RCC 7860 (cell line): ENCODE data around the gene P2RX2.
A peak's percentile ranks its signal among the peaks of the same experiment; 100 is the strongest.

Experiments used
- DNase-seq: peaks from one replicate; pipeline ENCODE4 v3.0.0-alpha.2; 2015; ENCODE audit warnings: low spot score
- FAIRE-seq: peaks from 2 replicates; lab custom pipeline; 2012; peaks lifted over from hg19 to GRCh38; lab: Jason Lieb, UNC

P2RX2 gene

DNA sequence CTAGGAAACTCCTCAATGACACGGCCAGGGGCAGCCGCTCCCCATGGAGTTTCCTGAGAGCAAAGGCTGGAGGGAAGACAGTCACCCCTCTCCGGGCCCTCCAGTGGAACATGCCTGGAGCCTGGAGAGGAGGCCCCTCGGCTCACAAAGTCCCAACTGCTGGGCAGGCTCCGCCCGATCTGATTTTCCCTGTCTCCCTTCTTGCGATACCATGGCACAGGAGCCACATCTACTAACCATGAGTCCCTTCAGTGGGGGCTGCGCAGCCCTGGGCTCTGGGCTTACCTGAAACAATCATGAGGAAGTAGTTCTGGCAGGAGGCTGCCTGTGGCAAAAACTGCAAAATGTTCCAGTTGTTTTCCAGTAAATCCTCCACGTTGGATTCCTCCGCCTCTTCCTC is 15.3 kb downstream of the P2RX2 start:
- FAIRE-seq (no peak), DNase-seq (no peak)

DNA sequence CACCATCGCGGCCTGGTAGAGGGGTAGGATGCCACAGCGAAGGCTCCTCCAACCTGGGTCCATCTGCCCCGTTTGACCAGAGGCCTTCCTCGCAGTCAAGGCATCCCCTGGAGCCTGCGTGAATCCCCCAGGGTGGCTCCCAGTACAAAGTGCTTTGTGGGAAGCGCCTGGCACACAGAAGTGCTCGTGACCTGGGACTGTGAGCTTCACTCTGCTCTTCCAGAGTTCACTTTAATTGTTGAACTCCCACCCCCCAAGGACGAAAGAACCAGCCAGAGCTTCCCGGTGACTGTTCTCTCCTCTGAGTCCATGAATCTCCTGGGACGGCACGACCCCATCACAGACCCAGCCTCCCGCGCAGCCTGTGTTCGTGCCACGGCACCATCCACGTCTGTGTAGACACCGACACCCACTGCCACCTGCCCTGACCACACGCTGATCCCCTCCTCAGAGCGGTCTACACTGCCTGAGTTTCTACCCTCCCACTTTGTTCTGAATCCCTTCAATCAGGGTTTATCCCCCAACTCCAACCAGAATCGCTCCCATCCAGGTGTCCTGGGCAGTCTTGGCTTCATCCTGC is 15.9 kb downstream of the P2RX2 start:
- FAIRE-seq, result no peak
- DNase-seq, result no peak

DNA sequence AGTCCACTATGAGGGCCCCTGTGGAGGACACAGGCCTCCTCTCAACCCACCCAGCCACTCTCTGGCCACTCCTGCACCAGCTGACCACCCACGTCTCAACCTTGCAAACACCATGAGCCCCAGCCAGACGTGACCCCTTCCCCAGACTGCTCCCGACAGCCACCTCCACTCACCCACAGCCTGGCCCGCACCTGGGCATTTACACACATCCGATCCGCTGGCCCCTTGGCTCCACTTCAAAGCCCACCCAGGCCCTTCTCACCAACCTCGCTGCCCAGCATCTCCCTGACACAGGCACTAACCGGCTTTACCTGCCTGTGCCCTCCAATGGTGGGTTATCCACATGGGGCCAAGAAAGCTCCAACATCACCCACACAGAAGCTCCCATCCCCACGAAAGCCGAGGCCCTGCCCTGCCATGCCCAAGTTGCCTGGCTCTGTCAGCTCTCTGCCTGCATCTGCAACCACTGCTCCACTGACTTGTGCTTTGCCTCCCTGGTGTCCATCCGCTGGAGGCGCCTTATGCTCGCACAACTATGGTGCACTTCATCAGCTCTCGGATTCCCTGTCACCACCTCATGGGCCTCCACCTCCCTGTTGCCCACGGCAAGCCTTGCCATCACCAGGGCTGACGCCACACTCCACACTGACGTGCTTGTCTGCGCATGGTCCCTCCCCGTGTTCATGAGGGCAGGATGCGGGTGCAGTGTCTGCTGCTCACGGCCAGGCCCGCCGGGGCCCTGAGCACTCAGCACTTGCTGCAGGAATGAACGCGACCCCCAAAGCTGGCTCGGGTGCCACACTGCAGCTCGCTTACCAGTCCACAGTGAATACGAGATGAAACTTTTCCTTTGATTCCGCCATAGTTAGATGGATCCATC is 16.7 kb downstream of the P2RX2 start:
- FAIRE-seq, result no peak
- DNase-seq, result no peak

DNA sequence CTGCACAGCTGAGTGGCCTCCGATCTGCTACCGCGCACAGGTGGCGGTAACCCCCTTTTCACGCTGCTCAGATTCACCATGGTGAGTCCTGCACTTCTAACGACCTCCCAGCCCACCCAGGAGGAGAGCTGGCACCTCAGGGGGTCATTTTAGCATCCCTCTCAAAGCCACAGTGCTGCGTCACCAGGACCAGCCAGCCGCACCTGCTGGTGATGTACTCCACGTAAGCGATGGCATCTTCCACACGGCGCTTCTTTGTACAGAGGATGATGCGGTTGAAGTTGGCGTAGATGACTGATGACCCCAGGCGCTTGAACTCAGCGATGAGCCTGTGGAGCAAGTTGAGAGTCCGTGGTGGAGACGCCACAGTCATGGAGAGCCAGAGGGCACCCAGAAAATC is 19.2 kb downstream of the P2RX2 start:
- FAIRE-seq (no peak), DNase-seq (no peak)

DNA sequence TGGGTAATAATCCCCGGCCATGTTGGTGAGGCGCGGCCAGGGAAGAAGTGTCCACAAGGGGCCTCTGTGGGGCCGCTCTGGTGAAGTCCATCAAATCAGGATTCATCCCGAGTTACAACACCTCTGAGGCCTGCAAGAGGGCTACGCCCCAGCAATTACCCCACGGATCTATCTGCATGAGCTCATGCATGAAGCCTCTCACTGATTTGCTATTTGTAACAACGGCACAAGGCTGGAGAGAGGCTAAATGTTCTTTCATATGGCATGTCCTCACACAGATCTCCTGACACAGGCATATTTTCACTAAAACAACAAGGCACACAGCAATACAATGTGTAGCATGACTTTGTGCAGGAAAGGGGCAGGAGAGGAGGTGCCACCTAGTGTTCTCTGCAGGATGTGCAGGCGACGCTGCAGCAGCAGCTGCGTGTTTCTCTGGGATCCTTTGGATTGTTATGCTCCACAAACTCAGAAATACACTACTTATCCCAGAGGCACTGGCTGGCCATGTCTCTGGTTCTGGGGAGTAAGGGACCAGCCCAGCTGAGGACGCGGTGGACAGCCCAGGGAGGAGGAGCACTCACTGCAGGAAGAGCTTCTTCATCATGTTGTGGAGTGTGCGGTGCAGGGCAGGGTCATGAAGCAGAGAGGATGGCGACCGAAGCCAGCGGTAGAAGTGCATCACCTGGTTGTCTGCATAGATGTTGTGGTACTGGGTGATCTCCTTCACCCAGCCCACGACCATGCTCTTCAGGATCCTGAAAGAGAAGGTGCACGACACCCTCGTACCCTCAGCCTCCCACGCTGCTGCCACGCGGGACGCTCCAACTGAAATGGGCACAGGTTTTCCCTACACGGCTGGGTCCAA is 20.2 kb downstream of the P2RX2 start:
- DNase-seq (peak; percentile 7), FAIRE-seq (no peak)

DNA sequence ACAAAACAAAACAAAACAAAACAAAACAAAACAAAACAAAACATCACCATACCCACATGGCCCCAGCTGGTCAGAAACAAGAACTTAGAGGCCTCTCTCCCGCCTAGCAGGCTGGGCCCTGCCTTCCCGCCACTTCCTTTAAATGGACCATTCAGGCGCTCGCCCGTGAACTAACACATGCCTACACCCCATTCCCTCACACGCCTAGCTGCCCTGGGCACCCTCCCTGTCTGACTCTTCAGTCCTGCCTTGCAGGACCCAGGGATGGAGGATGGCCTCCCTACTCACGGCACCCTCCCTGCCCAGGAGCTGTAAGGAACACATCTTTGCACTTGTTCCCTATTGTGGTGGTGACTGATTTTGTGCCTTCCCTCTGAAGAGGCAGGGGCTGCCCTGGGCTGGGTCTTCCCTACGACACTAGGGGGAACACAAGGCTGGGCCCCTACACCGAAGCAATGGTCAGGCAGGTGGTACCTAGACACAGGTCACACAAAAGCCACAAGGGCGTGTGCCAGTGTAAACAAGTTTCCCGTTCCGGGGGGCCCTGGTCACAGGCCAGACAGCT is 21.5 kb downstream of the P2RX2 start:
- FAIRE-seq, result no peak

DNA sequence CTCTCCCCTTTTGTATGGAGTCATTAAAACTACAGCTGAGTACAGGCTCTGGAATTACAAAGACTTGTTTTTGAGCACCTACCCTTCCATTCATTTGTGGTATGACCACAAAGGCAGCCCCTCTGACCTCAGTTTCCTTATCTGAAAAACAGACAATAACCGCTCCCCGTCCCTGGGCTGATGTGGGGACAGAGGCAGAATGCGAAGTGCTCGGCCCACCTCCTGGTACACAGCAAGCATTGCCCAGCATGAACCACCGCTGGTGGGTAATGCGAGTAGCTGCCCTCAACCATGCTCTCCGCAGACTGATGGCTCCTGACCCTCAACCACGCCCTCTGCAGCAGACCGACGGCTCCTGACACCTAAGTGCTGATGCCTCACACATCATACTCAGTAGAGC is 22.4 kb downstream of the P2RX2 start:
- no peak for FAIRE-seq
- DNase-seq, result no peak

More for the DNA sequence above, 21.5 kb downstream of the P2RX2 start:
- no peak for DNase-seq

DNA sequence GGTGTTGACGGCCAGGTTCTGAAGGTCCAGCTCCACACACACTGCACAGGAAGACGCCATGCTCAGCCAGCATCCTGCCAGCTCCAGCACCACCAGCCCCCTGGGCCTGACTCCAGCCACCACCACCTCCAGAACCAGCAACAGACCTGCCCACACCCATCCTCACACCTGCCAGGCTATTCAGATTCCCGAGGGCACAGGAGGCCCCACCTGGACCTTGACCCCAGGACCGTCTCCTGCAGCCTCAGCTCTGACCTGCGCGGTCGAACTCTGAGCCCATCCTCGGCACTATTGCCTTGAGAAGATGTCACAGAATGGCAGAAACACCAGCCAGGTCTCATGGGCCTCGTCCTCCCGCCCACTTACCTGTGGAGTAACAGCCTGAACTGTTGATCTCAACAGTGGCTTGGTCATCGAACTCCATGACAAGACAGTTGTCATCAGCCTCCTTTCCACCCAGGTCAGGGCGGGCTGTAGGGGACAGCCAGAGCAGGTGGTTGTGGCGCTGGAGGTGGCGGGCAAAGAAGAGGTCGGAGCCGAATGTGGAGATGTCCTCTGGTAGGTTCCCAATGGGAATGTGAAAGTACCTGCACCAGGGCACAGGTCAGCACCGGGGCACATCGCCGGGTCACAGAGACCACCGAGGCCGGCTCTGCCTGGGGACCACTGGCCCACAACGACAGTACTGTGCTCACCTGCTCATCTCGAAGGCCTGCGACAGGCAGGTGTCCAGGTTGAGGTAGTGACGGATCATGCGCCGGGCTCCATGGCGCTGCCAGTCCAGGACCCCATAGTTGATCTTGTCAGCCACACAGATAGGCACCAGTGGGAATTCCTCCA is 23.5 kb downstream of the P2RX2 start:
- FAIRE-seq, result no peak
- no peak for DNase-seq

DNA sequence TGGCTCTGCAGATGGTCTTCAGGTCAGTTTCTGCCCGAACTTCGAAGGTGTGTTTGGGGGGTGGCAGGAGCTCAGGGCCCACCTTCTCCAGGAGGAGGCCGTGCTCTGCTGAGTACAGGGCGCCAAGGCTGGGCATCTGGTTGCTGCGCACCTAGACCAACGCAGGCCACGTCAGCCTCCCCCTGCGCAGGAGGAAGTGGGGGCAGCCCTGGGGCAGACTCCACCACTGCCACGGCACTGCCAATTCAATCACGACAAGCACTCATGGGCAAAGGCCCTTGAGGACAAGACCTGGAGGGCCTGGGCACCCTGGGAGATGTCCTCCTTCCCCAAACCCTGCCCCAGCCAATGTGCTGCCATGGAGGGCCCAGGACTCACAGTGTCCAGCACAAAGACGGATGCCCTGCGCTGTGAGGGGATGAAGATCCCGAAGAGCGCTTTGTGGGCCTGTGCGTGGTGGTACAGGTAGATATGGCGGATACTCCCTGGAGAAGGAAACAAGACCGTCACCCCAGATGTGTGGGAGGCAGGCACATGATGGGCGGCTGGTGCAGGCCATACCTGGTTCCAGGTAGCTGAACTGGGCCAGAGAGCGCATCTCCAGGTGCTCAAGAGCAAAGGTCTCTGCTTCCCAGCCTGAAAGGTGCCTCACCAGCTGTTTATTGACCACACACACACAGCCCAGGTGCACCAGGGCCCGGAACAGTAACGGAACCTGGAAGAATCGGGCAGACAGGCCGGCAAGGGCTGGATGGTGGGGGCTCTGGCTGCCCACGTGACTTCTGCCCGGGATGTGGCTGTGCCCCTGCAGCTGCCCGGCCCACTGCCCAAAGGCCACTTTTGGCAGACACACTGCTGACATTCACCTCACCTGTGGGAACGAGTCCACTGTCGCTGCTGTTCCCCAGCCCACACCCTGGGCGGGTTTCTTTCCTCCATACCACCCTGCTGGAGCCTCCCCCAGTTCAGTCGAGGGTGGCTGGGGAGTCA is 24.6 kb downstream of the P2RX2 start:
- DNase-seq, result no peak
- no peak for FAIRE-seq

DNA sequence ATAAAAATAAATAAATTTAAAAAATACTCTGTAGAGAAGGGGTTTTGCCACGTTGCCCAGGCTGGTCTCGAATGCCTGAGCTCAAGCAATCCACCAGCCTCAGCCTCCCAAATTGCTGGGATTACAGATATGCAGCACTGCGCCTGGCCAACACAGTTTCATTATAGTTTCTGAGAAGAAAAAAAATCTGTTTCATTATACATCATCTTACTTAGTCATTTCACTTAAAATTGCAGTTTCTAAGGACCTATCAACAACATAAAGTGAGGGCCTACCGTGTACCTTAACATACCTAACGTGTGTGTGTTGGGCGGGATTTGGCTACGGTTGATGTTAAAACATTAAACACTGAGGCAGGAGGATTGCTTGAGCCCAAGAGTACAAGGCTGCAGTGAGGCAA is 28.3 kb downstream of the P2RX2 start:
- DNase-seq, result no peak
- FAIRE-seq, result no peak

DNA sequence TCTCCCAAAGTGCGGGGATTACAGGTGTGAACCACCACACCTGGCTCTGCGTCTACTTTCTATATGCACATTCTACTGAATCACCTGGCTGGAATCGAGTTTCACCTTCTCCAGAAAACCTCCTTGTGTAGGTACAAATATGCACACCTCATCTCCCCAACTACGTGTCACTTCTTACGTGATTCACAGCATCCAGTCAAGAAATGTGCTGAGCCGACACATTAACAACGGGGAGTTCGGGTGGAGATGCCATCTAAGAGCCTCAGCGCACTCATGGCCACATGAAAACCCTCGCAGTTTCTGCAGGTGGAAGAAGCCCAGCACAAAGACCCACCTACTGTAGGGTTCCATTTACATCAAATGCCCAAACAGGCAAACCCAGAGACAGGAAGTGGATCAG is 29.3 kb downstream of the P2RX2 start:
- FAIRE-seq, result no peak

DNA sequence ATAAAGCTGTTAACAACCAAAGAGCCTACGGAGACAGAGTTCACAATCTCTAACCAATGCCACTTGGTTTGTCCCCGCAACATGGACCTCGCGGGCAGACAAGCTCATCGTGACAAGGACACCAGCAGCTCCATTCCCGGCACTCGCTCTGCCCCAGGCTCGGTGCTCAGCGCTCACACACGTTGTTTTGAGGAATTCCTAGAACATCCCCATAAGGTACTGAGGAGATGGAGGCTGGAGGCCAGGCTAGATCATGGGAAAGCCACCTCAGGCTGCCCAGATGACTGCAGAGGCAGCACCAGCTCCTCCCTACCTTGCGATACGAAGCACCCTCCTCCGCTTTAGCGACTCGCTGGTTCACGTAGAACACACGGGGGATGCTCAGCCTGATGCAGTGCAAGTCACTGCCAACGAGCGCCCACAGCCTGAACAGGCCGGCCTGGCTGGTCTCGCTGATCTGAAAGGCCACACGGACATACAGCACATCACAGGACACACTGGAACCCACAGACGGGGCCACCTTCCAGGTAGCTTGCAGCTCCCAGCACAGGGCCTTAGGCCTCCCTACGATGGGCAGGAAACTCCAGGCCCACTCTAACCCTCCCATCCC is 30.1 kb downstream of the P2RX2 start:
- no peak for FAIRE-seq

More for the DNA sequence above, 29.3 kb downstream of the P2RX2 start:
- no peak for DNase-seq

DNA sequence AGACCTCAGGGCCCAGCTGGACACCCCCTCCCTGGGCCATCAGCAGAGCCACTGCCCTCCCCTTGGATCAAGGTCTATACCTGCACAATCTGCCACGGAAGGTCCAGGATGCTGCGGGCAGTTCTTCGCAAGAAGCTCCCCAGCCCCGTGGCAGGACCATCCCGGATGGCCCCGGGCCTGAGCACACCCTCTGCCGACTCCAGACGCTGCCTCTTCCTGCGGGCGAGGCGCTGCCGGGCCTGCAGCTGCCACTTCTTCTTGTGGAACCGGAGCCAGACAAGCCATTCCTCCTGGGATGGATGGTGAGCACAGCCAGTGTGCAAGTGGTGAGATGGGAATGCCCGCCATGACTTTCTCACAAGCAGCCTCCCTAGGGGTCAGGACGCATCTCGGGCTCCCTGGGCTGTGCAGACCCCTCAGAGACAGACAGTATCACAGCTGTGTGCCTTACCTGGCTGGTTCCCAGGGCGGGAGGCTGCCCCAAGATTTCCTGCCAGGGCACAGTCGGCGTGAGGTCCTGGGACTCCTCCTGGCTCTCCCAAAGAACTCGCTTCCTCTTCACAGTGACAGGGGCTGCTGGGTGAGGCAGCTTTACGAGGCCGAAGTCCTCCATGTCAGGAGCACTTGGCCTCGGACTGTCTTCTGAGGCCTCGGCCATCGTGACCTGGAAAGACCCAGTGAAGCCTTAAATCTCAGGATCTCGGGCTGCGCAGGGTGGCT is 30.8 kb downstream of the P2RX2 start:
- FAIRE-seq (no peak), DNase-seq (no peak)

More for the DNA sequence above, 30.1 kb downstream of the P2RX2 start:
- no peak for DNase-seq

DNA sequence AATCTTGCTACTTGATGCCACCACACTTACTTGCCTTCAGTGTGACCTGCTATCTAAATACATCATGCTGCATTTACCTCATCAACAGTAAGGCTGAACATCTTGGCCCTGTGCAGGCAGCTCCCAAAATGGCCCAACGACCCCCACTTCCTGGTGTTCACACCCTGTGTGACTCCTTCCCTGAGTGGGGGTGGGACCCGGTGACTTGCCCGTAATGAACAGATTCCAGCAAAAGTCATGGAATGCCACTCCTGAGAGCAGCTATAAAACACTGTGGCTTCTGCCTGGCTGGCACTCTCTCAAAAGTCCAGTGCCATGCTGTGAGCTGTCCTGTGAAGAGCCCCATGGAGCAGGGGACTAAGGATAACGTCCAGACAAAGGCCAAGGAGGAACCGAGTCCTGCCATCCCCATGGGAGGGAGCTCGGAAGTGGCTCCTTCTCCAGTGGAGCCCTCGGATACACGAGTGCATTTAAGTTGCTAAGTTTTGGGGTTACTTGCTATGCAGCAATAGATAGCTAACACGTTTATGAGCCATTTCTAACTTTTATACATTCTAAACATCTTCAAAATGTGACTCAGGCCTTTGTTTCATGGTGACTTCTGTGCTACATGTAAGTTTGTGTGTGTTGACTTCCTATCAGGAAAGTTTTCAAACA is 33.0 kb downstream of the P2RX2 start:
- DNase-seq (no peak), FAIRE-seq (no peak)

DNA sequence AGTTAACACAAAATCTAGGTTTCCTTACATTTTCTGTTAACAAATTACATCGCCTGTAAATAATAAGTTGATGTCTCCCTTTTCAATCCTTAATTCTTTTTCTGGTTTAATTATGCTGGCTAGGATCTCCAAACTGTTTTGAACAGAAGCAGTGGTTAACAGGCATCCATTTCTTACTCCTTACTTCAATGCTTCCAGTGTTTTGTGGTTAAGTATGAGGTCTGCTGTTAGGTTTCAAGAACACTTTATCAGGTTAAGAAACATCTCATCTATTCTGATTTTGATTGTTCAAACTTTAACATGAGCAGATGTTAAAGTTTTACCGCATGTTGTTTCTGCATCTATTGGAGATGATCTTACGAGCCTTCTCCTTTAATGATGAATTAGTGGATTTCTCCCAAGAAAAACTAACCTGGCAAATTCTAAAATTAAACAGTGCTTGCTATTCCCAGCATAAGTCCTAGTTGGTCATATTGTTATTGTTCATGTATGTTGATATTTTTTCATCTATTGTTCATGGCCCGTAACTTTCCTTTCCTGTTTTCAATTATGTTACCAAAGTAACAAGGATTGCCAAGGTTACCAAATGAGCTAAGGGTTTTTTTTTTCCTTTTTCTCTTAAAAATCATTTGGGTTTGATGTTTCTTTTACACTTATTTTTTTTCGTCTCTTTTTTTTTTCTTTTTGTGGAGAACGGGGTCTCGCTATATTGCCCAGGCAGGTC is 35.2 kb downstream of the P2RX2 start:
- no peak for FAIRE-seq
- no peak for DNase-seq

DNA sequence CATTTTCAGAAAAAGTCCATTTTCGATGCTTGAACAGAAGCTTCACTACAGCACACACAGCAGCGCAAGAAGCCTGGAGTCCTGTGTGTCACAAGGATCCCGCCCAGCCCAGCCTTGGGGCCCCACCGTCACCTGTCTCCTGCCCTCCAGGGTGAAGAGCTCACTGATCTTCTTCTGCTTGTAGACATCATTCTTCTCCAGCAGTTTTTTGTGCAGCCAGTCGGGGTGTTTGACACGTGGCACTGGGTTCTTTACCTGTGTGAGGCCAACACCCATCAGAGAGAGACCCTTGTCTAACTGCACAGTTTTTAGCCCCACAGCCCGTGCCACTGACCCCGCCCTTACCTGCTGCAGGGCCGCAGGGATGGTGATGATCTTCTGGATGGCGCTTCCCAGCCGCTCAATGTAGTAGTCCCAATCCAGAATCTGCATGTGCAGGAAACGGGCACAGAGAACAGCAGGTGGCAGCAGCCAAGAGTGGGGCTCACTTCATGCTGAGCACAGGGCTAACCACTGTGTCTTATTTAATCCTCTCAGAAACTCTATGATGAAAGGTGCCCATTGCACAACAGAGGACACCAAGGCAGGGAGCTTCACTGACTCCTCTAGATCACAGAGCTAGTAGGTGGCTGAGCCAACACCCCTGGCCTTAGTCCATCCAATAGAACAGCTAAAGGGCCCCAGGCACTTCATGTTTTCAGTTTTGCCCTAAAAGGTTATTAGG is 38.6 kb downstream of the P2RX2 start:
- no peak for DNase-seq
- no peak for FAIRE-seq
